ENCODE results near the gene FXYD5.

GRCh38 chr19:35125270-35125717 is 29.2 kb upstream of the FXYD5 start:
- TF ChIP-seq EZH2 (IDR thresholded peaks at IDR 0.05; ENCODE audit: borderline replicate concordance, low read length) = no peak
- no peak for TF ChIP-seq CTCF (IDR thresholded peaks at IDR 0.05; ENCODE audit: low read length)

All from OCI-LY1 (cell line).